HEK293 (cell line): Measurements from ENCODE around the gene YAE1.

Experiments
- CTCF ChIA-PET: fragments of 350-600 bp; formaldehyde crosslinking; extraction: SDS; loops from one replicate; lab custom pipeline; 2021; ENCODE audit warnings: antibody characterized with exemption; lab: Yijun Ruan, JAX
- POLR2A ChIA-PET: fragments of 300-600 bp; formaldehyde crosslinking; extraction: SDS; loops from one replicate; lab custom pipeline; 2020; ENCODE audit warnings: antibody characterized with exemption, inconsistent platforms; lab: Yijun Ruan, JAX
- H3K27ac ChIP-seq: fragments of 200-500 bp; sonication (Bioruptor generic); 2 replicates; pipeline ENCODE4 v1.5.1; 2014; ENCODE audit warnings: low read depth, low read length, control low read depth, inconsistent platforms; ENCODE audit errors: extremely low read depth
- H3K36me3 ChIP-seq, 2 experiments: fragments of 200-500 bp in 1 of 2; sonication (Bioruptor generic) in 1 of 2; 1 replicate in 1 of 2; 2 replicates in 1 of 2; pipeline ENCODE4 v1.5.1; 2014 to 2017; ENCODE audit warnings: inconsistent platforms in 2 of 2, low read length in 2 of 2; ENCODE audit not compliant: control insufficient read depth in 2 of 2, insufficient read depth in 1 of 2
- H3K4me1 ChIP-seq: fragments of 200-500 bp; sonication (Bioruptor generic); 2 replicates; pipeline ENCODE4 v1.5.1; 2014; ENCODE audit warnings: mild to moderate bottlenecking, low read length, inconsistent platforms; ENCODE audit not compliant: control insufficient read depth, insufficient read depth
- H3K4me3 ChIP-seq: 2 replicates; pipeline ENCODE4 v1.5.1; 2011; ENCODE audit warnings: low read depth, mild to moderate bottlenecking, control low read depth, low read length, moderate library complexity
- H3K9me3 ChIP-seq: fragments of 200-500 bp; sonication (Bioruptor generic); 2 replicates; pipeline ENCODE4 v1.5.1; 2014; ENCODE audit warnings: low read depth, low read length, inconsistent platforms; ENCODE audit not compliant: control insufficient read depth, insufficient read depth
- BCL6B ChIP-seq: fragments of 450-650 bp; formaldehyde crosslinking; IDR thresholded peaks from 2 replicates; pipeline ENCODE4 v1.5.1; 2017; ENCODE audit warnings: missing biosample characterization, missing genetic modification characterization
- PATZ1 ChIP-seq: fragments of 450-650 bp; formaldehyde crosslinking; IDR thresholded peaks from 2 replicates; pipeline ENCODE4 v1.5.1; 2016; ENCODE audit warnings: missing biosample characterization, missing genetic modification characterization
- SP2 ChIP-seq: fragments of 450-650 bp; formaldehyde crosslinking; IDR thresholded peaks from 2 replicates; pipeline ENCODE4 v1.5.1; 2016; ENCODE audit warnings: missing biosample characterization, missing genetic modification characterization
- SP7 ChIP-seq: fragments of 450-650 bp; formaldehyde crosslinking; IDR thresholded peaks from 2 replicates; pipeline ENCODE4 v1.5.1; 2016; ENCODE audit warnings: missing biosample characterization, missing genetic modification characterization
- ZBTB17 ChIP-seq: fragments of 450-650 bp; formaldehyde crosslinking; IDR thresholded peaks from 2 replicates; pipeline ENCODE4 v1.5.1; 2016; ENCODE audit warnings: missing biosample characterization, missing genetic modification characterization
- ZBTB8A ChIP-seq: fragments of 450-650 bp; formaldehyde crosslinking; IDR thresholded peaks from 2 replicates; pipeline ENCODE4 v1.5.1; 2016; ENCODE audit warnings: missing biosample characterization, missing genetic modification characterization
- ZFP3 ChIP-seq: fragments of 450-650 bp; formaldehyde crosslinking; IDR thresholded peaks from 2 replicates; pipeline ENCODE4 v1.5.1; 2016; ENCODE audit warnings: low read depth, missing biosample characterization, missing genetic modification characterization
- ZNF16 ChIP-seq: fragments of 450-650 bp; formaldehyde crosslinking; IDR thresholded peaks from 2 replicates; pipeline ENCODE4 v1.5.1; 2016; ENCODE audit warnings: low read depth, missing biosample characterization, missing genetic modification characterization
- ZNF24 ChIP-seq: fragments of 450-650 bp; formaldehyde crosslinking; IDR thresholded peaks from 2 replicates; pipeline ENCODE4 v1.5.1; 2016; ENCODE audit warnings: missing biosample characterization, missing genetic modification characterization
- ZNF521 ChIP-seq: fragments of 450-650 bp; formaldehyde crosslinking; IDR thresholded peaks from 2 replicates; pipeline ENCODE4 v1.5.1; 2017; ENCODE audit warnings: missing biosample characterization, mild to moderate bottlenecking, missing genetic modification characterization
- ZNF548 ChIP-seq: fragments of 450-650 bp; formaldehyde crosslinking; IDR thresholded peaks from 2 replicates; pipeline ENCODE4 v1.5.1; 2016; ENCODE audit warnings: missing biosample characterization, missing genetic modification characterization
- ZNF658 ChIP-seq: fragments of 450-650 bp; formaldehyde crosslinking; IDR thresholded peaks from 2 replicates; pipeline ENCODE4; 2016; ENCODE audit warnings: missing biosample characterization, missing genetic modification characterization
- ZNF776 ChIP-seq: fragments of 450-650 bp; formaldehyde crosslinking; IDR thresholded peaks from 2 replicates; pipeline ENCODE4 v1.5.0; 2017; ENCODE audit warnings: missing biosample characterization, missing genetic modification characterization, borderline replicate concordance
- ZSCAN18 ChIP-seq: fragments of 450-650 bp; formaldehyde crosslinking; IDR thresholded peaks from 2 replicates; pipeline ENCODE4 v1.5.1; 2016; ENCODE audit warnings: missing biosample characterization, missing genetic modification characterization
- TF ChIP-seq, protein P1 (sequence below): IDR thresholded peaks from 2 replicates; pipeline ENCODE4 v1.6.1; 2011; ENCODE audit warnings: mild to moderate bottlenecking, low read depth, low read length, borderline replicate concordance
- TF ChIP-seq, protein P2 (sequence below): fragments of 450-650 bp; formaldehyde crosslinking; IDR thresholded peaks from 2 replicates; pipeline ENCODE4 v1.5.1; 2016; ENCODE audit warnings: missing biosample characterization, missing genetic modification characterization
- TF ChIP-seq, protein P3 (sequence below): fragments of 450-650 bp; formaldehyde crosslinking; IDR thresholded peaks from 2 replicates; pipeline ENCODE4 v1.5.0; 2017; ENCODE audit warnings: missing biosample characterization, missing genetic modification characterization, borderline replicate concordance

Gene YAE1

GRCh38 chr7:39566023-39566921, at the start of gene YAE1 (continued):
- TF ChIP-seq, protein P1, sequence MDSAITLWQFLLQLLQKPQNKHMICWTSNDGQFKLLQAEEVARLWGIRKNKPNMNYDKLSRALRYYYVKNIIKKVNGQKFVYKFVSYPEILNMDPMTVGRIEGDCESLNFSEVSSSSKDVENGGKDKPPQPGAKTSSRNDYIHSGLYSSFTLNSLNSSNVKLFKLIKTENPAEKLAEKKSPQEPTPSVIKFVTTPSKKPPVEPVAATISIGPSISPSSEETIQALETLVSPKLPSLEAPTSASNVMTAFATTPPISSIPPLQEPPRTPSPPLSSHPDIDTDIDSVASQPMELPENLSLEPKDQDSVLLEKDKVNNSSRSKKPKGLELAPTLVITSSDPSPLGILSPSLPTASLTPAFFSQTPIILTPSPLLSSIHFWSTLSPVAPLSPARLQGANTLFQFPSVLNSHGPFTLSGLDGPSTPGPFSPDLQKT: no peak
- TF ChIP-seq PATZ1 (tag by site-specific recombination) (peak; percentile 45), SP2 (tag by site-specific recombination) (peak; percentile 85)

- no peaks in the 10 kb centered on the region for H3K9me3 ChIP-seq
- H3K27ac ChIP-seq: no peak overlapping the region
- ChIA-PET POLR2A (no interaction called here), CTCF (no interaction called here)
- no peak overlapping the region for H3K4me3 ChIP-seq
- H3K36me3 ChIP-seq: no peaks in the 10 kb centered on the region
- H3K4me1 ChIP-seq: no peaks in the 10 kb centered on the region
- no peak for TF ChIP-seq ZBTB8A (tag by site-specific recombination)
- TF ChIP-seq, protein P2, sequence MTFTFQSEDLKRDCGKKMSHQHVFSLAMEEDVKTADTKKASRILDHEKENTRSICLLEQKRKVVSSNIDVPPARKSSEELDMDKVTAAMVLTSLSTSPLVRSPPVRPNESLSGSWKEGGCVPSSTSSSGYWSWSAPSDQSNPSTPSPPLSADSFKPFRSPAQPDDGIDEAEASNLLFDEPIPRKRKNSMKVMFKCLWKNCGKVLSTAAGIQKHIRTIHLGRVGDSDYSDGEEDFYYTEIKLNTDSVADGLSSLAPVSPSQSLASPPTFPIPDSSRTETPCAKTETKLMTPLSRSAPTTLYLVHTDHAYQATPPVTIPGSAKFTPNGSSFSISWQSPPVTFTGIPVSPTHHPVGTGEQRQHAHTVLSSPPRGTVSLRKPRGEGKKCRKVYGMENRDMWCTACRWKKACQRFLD (tag by site-specific recombination): no peak
- TF ChIP-seq, all 188 proteins: peak for 0
Measured at GRCh38 chr7:39516498-39516897, 49.7 kb upstream of the YAE1 start.

DNA sequence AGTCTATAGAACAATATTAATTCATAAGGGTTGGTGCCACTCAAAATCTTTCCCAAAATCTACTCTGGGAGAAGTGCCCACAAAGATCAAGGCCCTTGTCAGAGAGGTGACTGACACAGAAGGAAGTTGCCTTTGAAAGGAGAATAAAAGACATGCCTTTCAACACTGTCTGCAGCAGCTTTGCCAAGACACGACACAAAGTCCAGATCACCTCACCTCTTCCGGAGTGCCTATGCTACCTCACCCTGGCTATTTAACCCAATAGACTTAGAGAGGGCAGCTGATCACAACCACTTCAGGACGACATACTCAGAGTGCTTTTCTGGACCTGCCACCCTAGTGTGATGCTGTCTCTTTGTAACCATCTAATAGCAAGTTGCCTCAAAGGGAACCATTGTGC, 49.0 kb upstream of the YAE1 start:
- Histone ChIP-seq H3K36me3 (no peaks in the 10 kb centered on the region), H3K4me1 (no peaks in the 10 kb centered on the region), H3K4me3 (no peak overlapping the region), H3K27ac (no peak overlapping the region), H3K9me3 (no peaks in the 10 kb centered on the region)
- ChIA-PET POLR2A (no interaction called here), CTCF (no interaction called here)
- TF ChIP-seq, protein P3, sequence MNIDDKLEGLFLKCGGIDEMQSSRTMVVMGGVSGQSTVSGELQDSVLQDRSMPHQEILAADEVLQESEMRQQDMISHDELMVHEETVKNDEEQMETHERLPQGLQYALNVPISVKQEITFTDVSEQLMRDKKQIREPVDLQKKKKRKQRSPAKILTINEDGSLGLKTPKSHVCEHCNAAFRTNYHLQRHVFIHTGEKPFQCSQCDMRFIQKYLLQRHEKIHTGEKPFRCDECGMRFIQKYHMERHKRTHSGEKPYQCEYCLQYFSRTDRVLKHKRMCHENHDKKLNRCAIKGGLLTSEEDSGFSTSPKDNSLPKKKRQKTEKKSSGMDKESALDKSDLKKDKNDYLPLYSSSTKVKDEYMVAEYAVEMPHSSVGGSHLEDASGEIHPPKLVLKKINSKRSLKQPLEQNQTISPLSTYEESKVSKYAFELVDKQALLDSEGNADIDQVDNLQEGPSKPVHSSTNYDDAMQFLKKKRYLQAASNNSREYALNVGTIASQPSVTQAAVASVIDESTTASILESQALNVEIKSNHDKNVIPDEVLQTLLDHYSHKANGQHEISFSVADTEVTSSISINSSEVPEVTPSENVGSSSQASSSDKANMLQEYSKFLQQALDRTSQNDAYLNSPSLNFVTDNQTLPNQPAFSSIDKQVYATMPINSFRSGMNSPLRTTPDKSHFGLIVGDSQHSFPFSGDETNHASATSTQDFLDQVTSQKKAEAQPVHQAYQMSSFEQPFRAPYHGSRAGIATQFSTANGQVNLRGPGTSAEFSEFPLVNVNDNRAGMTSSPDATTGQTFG (tag by site-specific recombination): no peak
- TF ChIP-seq ZSCAN18 (no peak), ZNF658 (tag by site-specific recombination) (no peak), ZNF521 (tag by site-specific recombination) (no peak), ZNF548 (tag by site-specific recombination) (no peak), BCL6B (tag by site-specific recombination) (no peak), ZNF776 (tag by site-specific recombination) (no peak), ZNF24 (tag by site-specific recombination) (no peak), SP7 (tag by site-specific recombination) (no peak), ZNF16 (tag by site-specific recombination) (no peak), ZBTB17 (tag by site-specific recombination) (no peak), ZFP3 (tag by site-specific recombination) (no peak)
